SK-N-SH treated with all-trans-retinoic acid at 6 μM for 48 hours (cell line): ENCODE results near the gene LMOD3.

Experiments used
- ATAC-seq: fragments of 200-7000 bp; cut with Tn5 transposase; 3 replicates; pipeline ENCODE4 v1.9.1; 2020; ENCODE audit warnings: mild to moderate bottlenecking, moderate library complexity
- CSRNP3 ChIP-seq: fragments of 250-450 bp; sonication (Bioruptor Pico); IDR thresholded peaks from 2 replicates; pipeline ENCODE4 v1.5.1; 2021; ENCODE audit warnings: mild to moderate bottlenecking, moderate library complexity
- ESRRG ChIP-seq: fragments of 250-450 bp; sonication (Bioruptor Pico); IDR thresholded peaks from 2 replicates; pipeline ENCODE4 v1.6.1; 2021; ENCODE audit warnings: mild to moderate bottlenecking
- GLIS3 ChIP-seq: fragments of 250-450 bp; sonication (Bioruptor Pico); IDR thresholded peaks from 2 replicates; pipeline ENCODE4 v1.5.0; 2020; ENCODE audit warnings: mild to moderate bottlenecking, moderate library complexity
- OSR1 ChIP-seq: fragments of 250-450 bp; sonication (Bioruptor Pico); IDR thresholded peaks from 2 replicates; pipeline ENCODE4 v1.8.0; 2022; ENCODE audit warnings: moderate library complexity, mild to moderate bottlenecking, inconsistent platforms
- PATZ1 ChIP-seq: fragments of 250-450 bp; sonication (Bioruptor Pico); IDR thresholded peaks from 2 replicates; pipeline ENCODE4 v1.8.0; 2020; ENCODE audit warnings: mild to moderate bottlenecking, moderate library complexity, borderline replicate concordance
- PPARA ChIP-seq: fragments of 250-450 bp; sonication (Bioruptor Pico); IDR thresholded peaks from 2 replicates; pipeline ENCODE4 v1.5.0; 2020; ENCODE audit warnings: mild to moderate bottlenecking, borderline replicate concordance
- RARB ChIP-seq: fragments of 250-450 bp; sonication (Bioruptor Pico); IDR thresholded peaks from 2 replicates; pipeline ENCODE4 v1.8.0; 2021; ENCODE audit warnings: mild to moderate bottlenecking, moderate library complexity
- TOX ChIP-seq: fragments of 250-450 bp; sonication (Bioruptor Pico); IDR thresholded peaks from 2 replicates; pipeline ENCODE4 v1.8.0; 2021; ENCODE audit warnings: mild to moderate bottlenecking, moderate library complexity, borderline replicate concordance
- TSHZ2 ChIP-seq: fragments of 250-450 bp; sonication (Bioruptor Pico); IDR thresholded peaks from 2 replicates; pipeline ENCODE4 v1.5.0; 2020; ENCODE audit warnings: mild to moderate bottlenecking, moderate library complexity
- ZFP3 ChIP-seq: fragments of 250-450 bp; sonication (Bioruptor Pico); IDR thresholded peaks from 2 replicates; pipeline ENCODE4 v1.5.0; 2020; ENCODE audit warnings: mild to moderate bottlenecking, moderate library complexity
- ZFP30 ChIP-seq: fragments of 450-650 bp; formaldehyde crosslinking; IDR thresholded peaks from 2 replicates; pipeline ENCODE4 v1.5.0; 2022; ENCODE audit warnings: mild to moderate bottlenecking, moderate library complexity
- ZNF565 ChIP-seq: fragments of 450-650 bp; formaldehyde crosslinking; conservative IDR thresholded peaks from 2 replicates; pipeline ENCODE4 v1.5.0; 2020; ENCODE audit warnings: low read depth, mild to moderate bottlenecking, moderate library complexity
- ZNF70 ChIP-seq: fragments of 450-650 bp; formaldehyde crosslinking; IDR thresholded peaks from 2 replicates; pipeline ENCODE4 v1.5.0; 2020; ENCODE audit warnings: mild to moderate bottlenecking, moderate library complexity
- ZNF8 ChIP-seq: fragments of 450-650 bp; formaldehyde crosslinking; IDR thresholded peaks from 2 replicates; pipeline ENCODE4 v1.5.0; 2020; ENCODE audit warnings: mild to moderate bottlenecking, moderate library complexity
- TF ChIP-seq, protein P1 (sequence below): fragments of 250-450 bp; sonication (Bioruptor Pico); IDR thresholded peaks from 2 replicates; pipeline ENCODE4 v1.5.1; 2020; ENCODE audit warnings: low read depth, mild to moderate bottlenecking, moderate library complexity

The LMOD3 gene

DNA sequence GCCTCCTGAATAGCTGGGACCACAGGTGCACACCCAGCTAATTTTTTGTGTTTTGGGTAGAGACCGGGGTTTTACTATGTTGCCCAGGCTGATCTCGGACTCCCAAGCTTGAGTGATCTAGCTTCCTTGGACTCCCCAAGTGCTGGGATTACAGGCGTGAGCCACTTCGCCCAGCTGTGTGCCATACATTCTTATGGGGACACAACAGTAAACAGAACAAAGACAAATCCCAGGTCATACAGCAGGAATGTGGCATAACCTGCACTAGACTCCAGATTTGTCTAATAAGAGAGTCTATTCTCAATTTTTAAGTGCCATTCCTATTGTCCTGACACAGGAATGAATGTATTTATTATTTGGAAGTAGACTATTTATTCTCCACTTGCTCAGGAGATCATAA lies 20.0 kb downstream of the LMOD3 start:
- TF ChIP-seq OSR1 (CRISPR knock-in tag) (no peak), ZNF8 (CRISPR knock-in tag) (no peak), ZNF565 (CRISPR knock-in tag) (no peak), ZNF70 (CRISPR knock-in tag) (no peak)
- TF ChIP-seq, protein P1, sequence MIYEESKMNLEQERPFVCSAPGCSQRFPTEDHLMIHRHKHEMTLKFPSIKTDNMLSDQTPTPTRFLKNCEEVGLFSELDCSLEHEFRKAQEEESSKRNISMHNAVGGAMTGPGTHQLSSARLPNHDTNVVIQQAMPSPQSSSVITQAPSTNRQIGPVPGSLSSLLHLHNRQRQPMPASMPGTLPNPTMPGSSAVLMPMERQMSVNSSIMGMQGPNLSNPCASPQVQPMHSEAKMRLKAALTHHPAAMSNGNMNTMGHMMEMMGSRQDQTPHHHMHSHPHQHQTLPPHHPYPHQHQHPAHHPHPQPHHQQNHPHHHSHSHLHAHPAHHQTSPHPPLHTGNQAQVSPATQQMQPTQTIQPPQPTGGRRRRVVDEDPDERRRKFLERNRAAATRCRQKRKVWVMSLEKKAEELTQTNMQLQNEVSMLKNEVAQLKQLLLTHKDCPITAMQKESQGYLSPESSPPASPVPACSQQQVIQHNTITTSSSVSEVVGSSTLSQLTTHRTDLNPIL (CRISPR knock-in tag): no peak
- ATAC-seq: no peak

DNA sequence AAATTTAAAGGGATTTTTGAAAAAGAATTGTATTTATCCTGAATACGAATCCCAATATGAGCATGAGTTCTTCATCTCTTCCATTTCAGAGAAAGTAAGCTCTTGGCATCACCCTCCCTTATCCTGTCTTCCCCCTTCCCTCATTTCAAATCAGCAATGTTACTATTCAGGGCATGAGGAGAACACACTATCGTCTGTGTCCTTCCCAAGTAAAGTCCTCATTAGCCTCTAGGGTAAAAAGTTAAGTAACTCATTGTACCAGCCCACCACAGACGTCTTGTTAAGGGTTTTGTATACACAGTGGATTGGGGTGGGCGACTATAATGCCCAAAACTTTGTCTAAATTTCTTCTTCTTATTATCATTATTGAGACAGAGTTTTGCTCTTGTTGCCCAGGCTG lies 22.8 kb downstream of the LMOD3 start:
- no peak for TF ChIP-seq OSR1 (CRISPR knock-in tag)
- TF ChIP-seq, all 23 proteins: peak for 0
- ATAC-seq: no peak

DNA sequence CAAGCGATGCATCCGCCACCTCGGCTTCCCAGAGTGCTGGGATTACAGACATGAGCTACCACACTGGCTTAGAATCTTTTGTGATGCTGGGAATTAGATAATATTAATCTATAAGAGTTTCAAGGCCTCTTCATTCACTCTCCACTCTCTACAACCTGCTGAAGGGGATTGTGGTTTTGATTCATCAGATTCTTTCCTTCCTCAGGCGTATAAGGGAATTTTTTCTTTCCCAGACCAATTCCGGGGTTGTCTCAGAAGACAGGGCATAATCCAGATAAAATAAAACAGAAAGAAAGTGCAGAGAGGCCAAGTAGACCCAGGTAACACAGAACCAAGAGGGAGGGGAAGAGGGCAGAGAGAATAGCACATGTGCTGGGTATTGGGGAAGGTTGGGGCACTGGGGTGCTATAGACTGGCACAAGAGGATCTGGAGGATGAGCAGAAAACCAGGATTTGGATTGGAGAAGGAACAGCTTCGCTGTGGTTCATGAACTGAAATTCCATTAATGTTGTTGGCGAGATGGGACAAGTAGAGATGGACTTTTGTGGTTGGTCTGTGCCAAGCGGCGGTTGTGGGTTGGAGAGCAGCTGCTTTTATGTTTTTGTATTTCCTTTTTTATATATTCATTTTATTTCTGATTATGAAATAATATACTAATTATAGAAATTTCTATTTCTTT lies 24.8 kb downstream of the LMOD3 start:
- no peak for ATAC-seq

GRCh38 chr3:69096299-69096698 lies 26.1 kb downstream of the LMOD3 start:
- no peak for ATAC-seq
- TF ChIP-seq PPARA (CRISPR knock-in tag): no peak
- TF ChIP-seq ZNF8 (CRISPR knock-in tag): no peak
- TF ChIP-seq PATZ1 (CRISPR knock-in tag): no peak
- TF ChIP-seq ZNF70 (CRISPR knock-in tag): no peak
- TF ChIP-seq CSRNP3: no peak
- no peak for TF ChIP-seq RARB
- no peak for TF ChIP-seq OSR1 (CRISPR knock-in tag)
- TF ChIP-seq ESRRG: no peak
- no peak for TF ChIP-seq ZNF565 (CRISPR knock-in tag)
- no peak for TF ChIP-seq ZFP3 (CRISPR knock-in tag)
- no peak for TF ChIP-seq ZFP30 (CRISPR knock-in tag)
- no peak for TF ChIP-seq GLIS3 (CRISPR knock-in tag)

More for the DNA sequence above, 24.8 kb downstream of the LMOD3 start:
- no peak for TF ChIP-seq CSRNP3
- no peak for TF ChIP-seq GLIS3 (CRISPR knock-in tag)
- TF ChIP-seq ESRRG: no peak
- no peak for TF ChIP-seq TOX
- no peak for TF ChIP-seq RARB
- TF ChIP-seq, all 23 proteins: peak for 0

GRCh38 chr3:69095636-69096035 lies 26.8 kb downstream of the LMOD3 start:
- TF ChIP-seq TSHZ2 (CRISPR knock-in tag) (no peak), RARB (no peak), ESRRG (no peak), CSRNP3 (no peak), GLIS3 (CRISPR knock-in tag) (no peak)
- TF ChIP-seq, all 23 proteins: peak for 0
- no peak for ATAC-seq
